Measurements from ENCODE around the gene MYLK2. TPM values are rescaled to one million over a fixed set of nuclear protein-coding genes. Genes with fewer than 3 reads are reported as not detected.

The MYLK2 gene
- total and polyA plus RNA-seq, 2 of the 4 experiments (the other 2 are of a cell fraction): 0.18 to 0.27 TPM

GRCh38 chr20:31871618-31871954, 52.4 kb downstream of the MYLK2 start:
- H4K5ac ChIP-seq (ENCODE audit: low read depth, low read length): no peak overlapping the region
- no peak overlapping the region for H3K56ac ChIP-seq (ENCODE audit: extremely low read depth, insufficient read depth, low read length)
- H4K8ac ChIP-seq (ENCODE audit: low read depth in 2 of 2, low read length in 2 of 2): no peak overlapping the region
- no peak overlapping the region for H3K23ac ChIP-seq (ENCODE audit: low read depth, low read length)
- H3K79me1 ChIP-seq (ENCODE audit: low read depth in 1 of 2, low read length in 2 of 2): no peaks in the 10 kb centered on the region
- H2BK120ac ChIP-seq (ENCODE audit: low read depth, low read length): no peak overlapping the region
- no peaks in the 10 kb centered on the region for H3K9me1 ChIP-seq (ENCODE audit: insufficient read depth, low read length)
- H2AK9ac ChIP-seq (replicated peaks; ENCODE audit: low read depth, low read length, poor library complexity): no peak overlapping the region
- no peak for DNase-seq
- H3K9me3 ChIP-seq (ENCODE audit: control insufficient read depth, insufficient read depth, low read length): peaks cover 2% of the 10 kb centered on the region; the same call in 1 of the 2 replicates
- H2AFZ ChIP-seq (replicated peaks; ENCODE audit: low read length, poor library complexity): no peak overlapping the region
- H3K4ac ChIP-seq (ENCODE audit: low read depth, low read length): no peak overlapping the region
- no peak overlapping the region for H3K4me2 ChIP-seq (ENCODE audit: low read depth, low read length)
- H3K4me1 ChIP-seq (ENCODE audit: control insufficient read depth, insufficient read depth, low read length): no peaks in the 10 kb centered on the region
- intact Hi-C loops (cut with micrococcal nuclease) (no loop called here), in situ Hi-C loops (cut with MboI; ENCODE audit: low sequenced_read_pairs) (no loop called here), dilution Hi-C loops (cut with HindIII; ENCODE audit: low sequenced_read_pairs, unreplicated experiment) (no loop called here)
- H2BK5ac ChIP-seq (ENCODE audit: low read depth, low read length, poor library complexity, severe bottlenecking): no peak overlapping the region
- ChIA-PET POLR2A (ENCODE audit: unreplicated experiment) (no interaction called here), CTCF (interaction anchor here (1.5 kb wide), 1 partner anchor 19 kb away, joined by 4 read pairs; no protein-coding TSS in a partner anchor)
- no peak overlapping the region for H3K14ac ChIP-seq (replicated peaks; ENCODE audit: low read depth, low read length)
- no peak overlapping the region for H2AK5ac ChIP-seq (ENCODE audit: low read depth, low read length)
- ATAC-seq (ENCODE audit: low read depth): no peak
- TF ChIP-seq CHD1 (IDR thresholded peaks at IDR 0.05; ENCODE audit: low read depth, low read length) (no peak), MAFK (IDR thresholded peaks at IDR 0.05; ENCODE audit: low read depth, low read length) (no peak)
- H4K91ac ChIP-seq (ENCODE audit: insufficient read depth, low read depth, low read length): no peak overlapping the region
- no CpG with 5 or more reads among the region's 1 CpG for WGBS, 2 experiments (ENCODE audit: extremely low coverage in 2 of 2, insufficient read length in 1 of 2)
- H3K18ac ChIP-seq (ENCODE audit: low read depth, low read length): no peak overlapping the region
- H2BK20ac ChIP-seq (ENCODE audit: low read depth, low read length): no peak overlapping the region
- H3K27ac ChIP-seq (ENCODE audit: insufficient read depth, low read length): no peak overlapping the region
- no peaks in the 10 kb centered on the region for H3K36me3 ChIP-seq (ENCODE audit: control insufficient read depth, insufficient read depth, low read length)
- peaks cover 58% of the 10 kb centered on the region for H3K27me3 ChIP-seq (ENCODE audit: control insufficient read depth, insufficient read depth, low read length)
- no peak overlapping the region for H2BK15ac ChIP-seq (ENCODE audit: low read depth, low read length)
- no TSS peak for BruUV-seq (replicated peaks)
- no peaks in the 10 kb centered on the region for H4K20me1 ChIP-seq (ENCODE audit: insufficient read depth, low read length)
- no peak overlapping the region for H3K4me3 ChIP-seq (ENCODE audit: insufficient read depth, low read depth, low read length)
- H3K9ac ChIP-seq (ENCODE audit: low read depth, low read length): no peak overlapping the region

Data from IMR-90 (cell line).